Skin of body (tissue), 2 donors: ENCODE measurements around the gene GALNT10. TPM values are rescaled to one million over a fixed set of nuclear protein-coding genes. Genes with fewer than 3 reads are reported as not detected.

Experiments used
- DNase-seq: peaks from one replicate; lab custom pipeline; 2025; lab: John Stamatoyannopoulos, UW
- total RNA-seq: library from RNA; depleted of rRNA; stranded (reverse); fragments of >200 nt; gene quantifications from one replicate; pipeline ENCODE4 v1.2.3, GENCODE V29; 2014

The GALNT10 gene
- total RNA-seq, 1 donor from 2014 or later, result 6.9 TPM

- DNase-seq, result peak; percentile 52
Measured at GRCh38 chr5:154179846-154180710, 10.5 kb upstream of the GALNT10 start.

GRCh38 chr5:154181161-154181560 lies 9.4 kb upstream of the GALNT10 start:
- no peak for DNase-seq

GRCh38 chr5:154189256-154189818 lies 1.2 kb upstream of the GALNT10 start:
- no peak for DNase-seq

DNA sequence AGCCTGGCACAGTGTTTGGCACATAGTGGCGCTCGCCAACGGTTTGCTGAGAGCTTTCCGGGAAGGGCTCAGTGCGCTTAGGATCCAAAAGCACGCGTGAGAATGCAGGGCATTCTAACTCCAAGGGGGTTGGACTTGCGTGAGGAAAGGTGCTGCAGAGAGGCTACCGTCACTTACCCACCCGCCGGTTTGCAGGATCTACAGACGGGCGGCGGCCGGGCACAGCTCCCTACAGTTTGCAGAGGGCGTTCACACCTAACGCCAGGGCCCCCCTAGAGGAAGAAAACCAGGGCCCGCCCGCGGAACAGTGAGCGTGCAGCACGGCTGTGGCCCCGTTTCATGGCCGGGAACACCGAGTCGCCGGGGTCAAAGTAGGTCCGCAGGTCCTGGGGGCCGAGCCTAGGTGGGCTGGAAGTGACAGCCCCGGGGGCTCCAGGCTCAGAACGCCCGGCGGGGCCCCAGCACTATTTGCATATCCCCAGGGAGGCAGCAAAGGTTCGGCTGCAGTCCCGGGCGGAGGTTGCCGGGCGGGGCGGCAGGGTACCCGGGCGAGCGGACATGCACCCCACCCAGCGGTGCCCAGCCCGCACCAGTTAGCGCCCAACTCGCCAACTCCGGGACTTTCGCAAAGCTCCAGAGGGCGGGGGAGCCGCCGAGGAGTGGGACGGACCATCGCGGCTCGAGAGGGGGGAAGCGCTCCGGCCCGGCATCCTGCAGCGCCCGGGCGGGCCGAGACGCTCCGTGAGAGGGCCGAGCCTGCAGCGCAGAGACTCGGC lies 526 bp upstream of the GALNT10 start:
- DNase-seq, result peak; percentile 57

DNA sequence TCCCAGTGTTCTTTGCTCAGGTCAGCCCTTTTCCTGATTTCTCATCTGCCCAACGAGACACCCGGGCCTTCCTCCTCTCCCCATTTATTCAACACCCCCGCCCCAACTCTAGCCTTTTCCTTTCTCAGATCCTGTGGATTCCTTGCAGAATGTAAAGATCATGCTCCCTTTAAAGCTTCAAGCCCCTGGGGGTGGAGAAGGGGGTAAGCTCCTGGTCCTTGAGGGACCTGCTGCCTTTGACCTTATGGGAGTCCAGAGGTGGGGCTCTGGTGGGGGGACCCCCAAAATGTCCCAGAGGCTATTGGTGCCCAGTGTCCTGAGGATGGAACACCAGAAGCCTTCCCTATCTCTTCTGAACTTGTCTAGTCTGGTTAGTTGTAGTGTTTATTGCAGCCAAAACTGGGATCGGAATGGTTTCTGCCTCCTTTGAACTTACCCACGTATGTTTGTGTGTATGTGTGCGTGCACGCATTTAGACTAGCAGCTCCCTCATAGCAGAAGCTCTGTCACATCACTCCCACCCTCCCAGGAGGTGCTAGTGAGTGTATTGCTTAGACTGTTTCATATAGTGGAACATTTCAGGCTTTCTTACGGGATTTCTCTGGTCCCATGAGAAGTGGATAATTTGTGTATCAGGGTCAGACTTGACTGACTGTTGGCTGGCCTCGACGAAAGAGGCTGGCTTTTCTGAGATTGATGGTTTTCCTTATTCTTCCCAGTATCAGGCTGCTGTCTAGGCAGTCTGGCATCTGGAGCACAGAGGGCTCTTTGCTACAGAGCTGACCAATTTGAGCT lies 1.1 kb downstream of the GALNT10 start:
- DNase-seq, result peak; percentile 26

DNA sequence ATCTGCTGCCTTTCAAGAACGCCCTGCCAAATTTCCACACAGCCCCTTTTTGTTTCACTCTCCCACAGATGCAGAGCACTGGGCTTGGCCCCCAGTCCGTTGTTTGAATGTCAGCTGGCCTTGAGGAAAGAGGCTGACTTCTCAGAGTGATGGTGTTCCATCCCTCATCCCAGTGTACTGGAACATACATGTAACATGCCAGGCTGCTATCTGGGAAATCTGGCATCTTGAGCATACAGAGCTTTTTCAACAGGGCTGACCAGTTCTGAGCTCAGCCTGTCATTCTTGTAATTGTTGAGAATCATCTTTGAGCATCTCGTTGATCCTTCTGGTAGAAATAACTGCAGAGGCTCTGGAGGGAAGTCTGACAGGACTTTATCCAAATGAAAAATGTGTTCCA lies 2.8 kb downstream of the GALNT10 start:
- peak; percentile 77 for DNase-seq

DNA sequence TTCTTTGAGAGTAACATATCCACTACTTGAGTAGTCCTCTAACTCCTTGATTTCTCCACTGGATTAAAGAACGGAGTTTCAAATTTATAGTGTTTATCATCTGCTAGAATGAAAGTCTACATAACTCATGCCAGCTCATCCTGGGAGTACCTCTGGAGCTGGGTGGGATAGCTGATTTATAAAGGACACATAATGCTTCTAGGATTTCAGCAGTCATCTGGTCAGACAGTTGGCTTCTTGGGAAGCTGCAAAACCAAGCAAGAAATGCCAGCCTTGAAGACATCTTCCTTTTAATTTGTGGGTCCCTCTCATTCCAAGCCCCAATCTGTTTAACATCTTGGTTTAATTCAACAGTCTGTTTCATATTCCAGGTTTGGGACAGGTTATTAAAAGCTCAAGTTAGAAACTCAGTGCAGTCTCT lies 3.2 kb downstream of the GALNT10 start:
- no peak for DNase-seq

GRCh38 chr5:154194345-154195329 lies 4.1 kb downstream of the GALNT10 start:
- no peak for DNase-seq

DNA sequence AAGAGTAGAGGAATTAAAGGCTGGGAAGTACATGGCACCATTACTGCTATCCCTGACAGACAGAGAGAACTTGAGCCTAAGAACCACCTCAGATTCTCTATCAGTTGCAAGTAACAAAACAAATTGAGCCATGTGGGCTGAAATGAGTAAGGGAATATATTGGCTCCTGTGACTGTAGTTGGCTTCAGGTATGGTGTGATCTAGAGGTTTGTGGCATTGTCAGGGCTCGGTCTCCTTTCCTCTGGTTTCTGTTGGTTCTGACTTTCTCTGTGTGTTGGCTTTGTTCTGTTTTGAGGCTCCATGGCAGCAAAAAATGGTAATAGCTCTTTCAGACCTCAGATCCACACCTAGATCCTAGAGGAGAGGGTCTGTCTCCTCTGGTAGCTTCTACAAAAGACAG lies 5.7 kb downstream of the GALNT10 start:
- DNase-seq, result no peak

DNA sequence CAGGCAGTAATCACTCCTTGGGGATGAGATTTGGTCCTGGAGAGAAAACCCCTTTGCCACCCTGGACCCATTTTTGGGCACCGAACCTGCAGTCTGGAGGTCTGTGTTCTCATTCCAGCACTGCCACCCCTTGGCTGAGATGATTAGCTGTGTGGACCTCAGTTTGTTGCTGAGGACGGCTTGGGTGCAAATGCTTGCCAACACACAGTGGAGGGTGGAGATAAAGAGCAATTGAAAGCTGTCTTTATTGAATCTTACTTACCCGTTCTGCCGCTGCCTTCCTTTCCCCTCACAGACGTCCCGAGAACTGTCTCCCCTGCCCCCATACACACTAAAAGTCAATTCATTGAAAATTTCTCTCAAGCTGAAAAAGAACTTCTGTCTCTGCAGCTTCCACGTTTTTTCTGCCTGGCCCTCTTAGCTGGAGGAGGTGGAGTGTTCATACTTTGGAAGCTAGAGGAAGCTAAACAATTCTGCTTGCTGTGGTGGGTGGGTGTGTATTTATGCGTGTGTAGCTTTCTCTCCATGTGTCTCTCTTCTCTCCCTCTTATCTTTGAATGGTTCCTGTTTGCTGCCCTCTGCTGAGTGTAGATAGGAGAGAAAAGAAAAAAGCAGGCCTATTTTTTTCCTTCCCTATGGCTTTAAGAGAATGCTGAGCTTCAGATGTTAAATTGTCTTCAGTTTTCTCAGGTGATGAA lies 6.6 kb downstream of the GALNT10 start:
- DNase-seq, result peak; percentile 48

- no peak for DNase-seq
Measured at GRCh38 chr5:154197801-154198491, 7.4 kb downstream of the GALNT10 start.

DNA sequence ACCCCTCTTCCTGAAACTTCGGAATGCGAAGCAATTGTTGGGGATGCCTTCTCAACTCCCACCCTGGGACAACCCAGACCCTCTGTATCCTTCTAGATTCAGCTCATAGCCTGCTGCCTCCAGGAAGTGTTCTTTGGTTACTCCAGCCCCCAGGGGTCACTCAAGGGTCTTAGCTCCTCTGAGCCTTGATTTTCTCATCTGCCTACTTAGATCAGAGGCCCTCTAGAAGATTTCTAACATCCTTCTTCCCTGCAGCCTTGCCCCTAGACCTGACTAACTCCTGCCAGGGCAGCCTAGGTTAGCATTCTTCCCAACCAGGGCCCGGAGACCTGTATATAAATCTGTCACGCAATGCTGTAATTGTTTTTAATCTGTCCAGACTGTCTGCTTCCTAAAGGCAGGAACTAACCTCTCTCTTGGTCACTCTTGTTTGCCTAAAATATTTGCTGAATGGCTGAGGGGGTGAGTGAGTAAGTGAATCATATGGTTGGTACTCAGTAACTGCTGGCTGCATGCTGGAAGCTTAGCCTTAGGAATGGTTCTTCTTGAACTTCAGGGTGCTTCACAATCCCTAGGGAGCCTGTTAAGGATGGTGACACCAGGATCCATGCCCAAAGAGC lies 8.2 kb downstream of the GALNT10 start:
- no peak for DNase-seq

DNA sequence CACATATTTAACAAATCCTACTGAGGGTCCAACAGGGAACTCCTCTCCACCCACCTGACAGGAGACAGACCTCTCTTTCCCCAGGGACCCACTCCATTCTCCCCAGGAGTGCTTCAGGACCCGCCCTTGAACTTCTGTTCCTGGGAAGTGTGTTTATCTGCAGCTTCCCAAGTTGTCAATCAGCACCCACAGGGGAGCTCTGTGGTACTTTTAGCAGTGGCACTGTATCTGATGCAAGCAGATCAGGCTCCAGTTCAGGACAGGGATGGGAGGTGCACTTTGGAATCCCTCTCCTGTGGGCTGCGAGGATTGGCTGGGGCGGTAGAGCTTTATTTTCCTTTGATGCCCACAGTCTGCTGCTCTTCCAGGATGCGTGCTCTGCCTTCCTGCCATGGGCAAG lies 8.7 kb downstream of the GALNT10 start:
- no peak for DNase-seq

GRCh38 chr5:154199671-154200220 lies 9.2 kb downstream of the GALNT10 start:
- no peak for DNase-seq

DNA sequence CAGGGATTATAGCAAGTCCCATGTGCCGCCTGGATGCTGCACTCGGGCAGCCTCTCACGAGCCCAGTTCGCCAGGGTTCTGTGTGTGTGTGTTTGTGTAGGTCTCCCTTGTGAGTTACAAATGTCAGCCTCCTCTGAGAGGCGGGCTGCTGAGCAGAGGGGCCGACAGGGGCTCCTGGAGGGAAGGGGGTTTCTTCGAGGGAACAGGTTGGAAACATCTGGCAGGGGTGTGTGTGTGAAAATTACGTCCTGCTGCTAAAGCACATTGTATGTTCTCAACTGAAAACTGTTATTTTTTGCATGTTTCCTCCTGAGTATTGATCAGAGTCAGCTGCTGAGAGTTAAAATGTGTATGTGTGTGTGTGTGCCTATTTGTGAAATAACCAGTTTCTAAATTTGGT lies 9.7 kb downstream of the GALNT10 start:
- DNase-seq, result no peak

DNA sequence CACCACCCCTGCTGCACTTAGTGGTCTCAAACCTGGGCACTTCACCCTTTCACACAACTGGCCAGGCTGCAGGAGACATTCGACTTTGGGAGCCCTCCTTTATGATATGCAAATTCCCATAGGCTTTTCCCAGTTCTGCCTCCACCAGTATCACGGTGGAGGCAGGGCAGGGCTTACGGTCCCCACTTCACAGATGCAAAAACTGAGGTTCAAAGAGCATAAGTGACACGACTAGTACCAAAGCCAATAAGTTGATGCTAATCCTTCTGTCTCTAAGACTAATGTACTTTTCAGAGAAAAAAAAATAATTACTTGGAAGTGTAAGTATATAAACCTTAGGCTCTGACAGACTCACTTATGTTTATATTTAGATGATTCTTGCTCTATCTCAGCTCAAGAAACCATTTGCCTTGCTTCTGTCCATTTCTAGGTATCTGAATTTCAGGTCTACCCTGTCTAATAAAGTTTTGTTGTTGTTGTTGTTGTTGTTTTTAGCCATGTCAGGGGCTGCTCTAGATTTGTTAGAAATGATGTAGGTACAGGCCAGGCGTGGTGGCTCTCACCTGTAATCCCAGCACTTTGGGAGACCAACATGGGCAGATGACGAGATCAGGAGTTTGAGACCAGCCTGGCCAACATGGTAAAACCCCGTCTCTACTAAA lies 10.7 kb downstream of the GALNT10 start:
- no peak for DNase-seq

GRCh38 chr5:154202379-154203260 lies 12.1 kb downstream of the GALNT10 start:
- DNase-seq, result no peak
